OCI-LY7 (cell line): ENCODE data around the gene ABCF1. TPM values are rescaled to one million over a fixed set of nuclear protein-coding genes. Genes with fewer than 3 reads are reported as not detected.

ENCODE experiments used
- BruUV-seq: library from RNA; stranded (reverse); fragments of 400-500 nt; replicated peaks from 2 replicates; lab custom pipeline; 2021; lab: Mats Ljungman, UMichigan
- CTCF ChIA-PET: fragments of 300-600 bp; sonication (Branson Sonifier 250); formaldehyde crosslinking; loops from one replicate; lab custom pipeline; 2022; ENCODE audit warnings: antibody characterized with exemption; ENCODE audit not compliant: unreplicated experiment; lab: Charles Lee
- POLR2A ChIA-PET: fragments of 300-600 bp; sonication (Branson Sonifier 250); formaldehyde crosslinking; loops from one replicate; lab custom pipeline; 2022; ENCODE audit warnings: antibody characterized with exemption; lab: Charles Lee
- DNase-seq: peaks from one replicate; pipeline ENCODE4 v3.0.0-alpha.2; 2015; ENCODE audit warnings: low spot score
- H2AFZ ChIP-seq: fragments of 200-600 bp; sonication (generic), shearing (Covaris generic); 2 replicates; pipeline ENCODE4 v1.6.1; 2014; ENCODE audit warnings: mild to moderate bottlenecking, antibody characterized with exemption, low read length, moderate library complexity
- H3K27ac ChIP-seq: fragments of 200-600 bp; sonication (generic); 2 replicates; pipeline ENCODE4 v1.5.1; 2014; ENCODE audit warnings: mixed run types, low read depth, mild to moderate bottlenecking, moderate library complexity, low read length, inconsistent platforms; ENCODE audit not compliant: poor library complexity, severe bottlenecking
- H3K36me3 ChIP-seq: fragments of 200-600 bp; sonication (generic); 2 replicates; pipeline ENCODE4 v1.6.1; 2014; ENCODE audit warnings: mild to moderate bottlenecking, antibody characterized with exemption, low read length, moderate library complexity, mixed read lengths; ENCODE audit not compliant: insufficient read depth
- H3K4me1 ChIP-seq: fragments of 200-600 bp; sonication (generic); 2 replicates; pipeline ENCODE4 v1.5.1; 2014; ENCODE audit warnings: mild to moderate bottlenecking, low read length; ENCODE audit not compliant: insufficient read depth, poor library complexity, severe bottlenecking
- H3K4me2 ChIP-seq: fragments of 200-600 bp; sonication (generic); 2 replicates; pipeline ENCODE4 v1.6.1; 2014; ENCODE audit warnings: mild to moderate bottlenecking, low read length
- H3K4me3 ChIP-seq: fragments of 200-600 bp; sonication (generic); 2 replicates; pipeline ENCODE4 v1.5.1; 2014; ENCODE audit warnings: mild to moderate bottlenecking, low read depth, low read length; ENCODE audit not compliant: poor library complexity, severe bottlenecking
- H3K79me2 ChIP-seq: fragments of 200-600 bp; sonication (generic); 2 replicates; pipeline ENCODE4 v1.6.1; 2016; ENCODE audit warnings: low read depth, mild to moderate bottlenecking, low read length, moderate library complexity, mixed read lengths; ENCODE audit not compliant: insufficient read depth
- H3K9me2 ChIP-seq: fragments of 200-600 bp; sonication (generic); 2 replicates; pipeline ENCODE4 v1.6.1; 2016; ENCODE audit warnings: mild to moderate bottlenecking, low read length, mixed read lengths; ENCODE audit not compliant: insufficient read depth
- H3K9me3 ChIP-seq: fragments of 200-600 bp; sonication (generic); 2 replicates; pipeline ENCODE4 v1.6.1; 2014; ENCODE audit warnings: mild to moderate bottlenecking, mixed run types, low read length, mixed read lengths
- H4K20me1 ChIP-seq: fragments of 200-600 bp; sonication (generic); 2 replicates; pipeline ENCODE4 v1.6.1; 2014; ENCODE audit warnings: mild to moderate bottlenecking, antibody characterized with exemption, low read length, moderate library complexity, mixed read lengths; ENCODE audit not compliant: insufficient read depth
- EZH2phosphoT487 ChIP-seq: fragments of 200-600 bp; sonication (generic); IDR thresholded peaks from 2 replicates; pipeline ENCODE4 v1.6.1; 2018; ENCODE audit warnings: low read depth, borderline replicate concordance, mild to moderate bottlenecking, mixed run types, antibody characterized with exemption, low read length, moderate library complexity, mixed read lengths
- intact Hi-C: fragments of 100-400 bp; cut with micrococcal nuclease; formaldehyde crosslinking; loops from one replicate; pipeline ENCODE4 v1.10.0; 2022; ENCODE audit not compliant: unreplicated experiment
- total RNA-seq, 2 experiments: library from RNA; depleted of rRNA in 1 of 2; stranded (reverse); fragments of >200 nt in 1 of 2; shearing (Covaris generic) in 1 of 2; gene quantifications; 2 replicates each; pipeline ENCODE4 v1.2.3, GENCODE V29; 2014 to 2022
- TF ChIP-seq, protein P1 (sequence below): fragments of 200-600 bp; sonication (generic); conservative IDR thresholded peaks from 2 replicates; pipeline ENCODE4 v1.5.1; 2014; ENCODE audit warnings: mild to moderate bottlenecking, antibody characterized with exemption, low read length, moderate library complexity, mixed read lengths

The ABCF1 gene
- total RNA-seq, 2 experiments from 2014 or later = 53.0 to 86.7 TPM

GRCh38 chr6:30598912-30599624 lies 27.8 kb downstream of the ABCF1 start:
- CTCF ChIA-PET = no interaction called here
- intact Hi-C loops = no loop called here
- no TSS peak for BruUV-seq

DNA sequence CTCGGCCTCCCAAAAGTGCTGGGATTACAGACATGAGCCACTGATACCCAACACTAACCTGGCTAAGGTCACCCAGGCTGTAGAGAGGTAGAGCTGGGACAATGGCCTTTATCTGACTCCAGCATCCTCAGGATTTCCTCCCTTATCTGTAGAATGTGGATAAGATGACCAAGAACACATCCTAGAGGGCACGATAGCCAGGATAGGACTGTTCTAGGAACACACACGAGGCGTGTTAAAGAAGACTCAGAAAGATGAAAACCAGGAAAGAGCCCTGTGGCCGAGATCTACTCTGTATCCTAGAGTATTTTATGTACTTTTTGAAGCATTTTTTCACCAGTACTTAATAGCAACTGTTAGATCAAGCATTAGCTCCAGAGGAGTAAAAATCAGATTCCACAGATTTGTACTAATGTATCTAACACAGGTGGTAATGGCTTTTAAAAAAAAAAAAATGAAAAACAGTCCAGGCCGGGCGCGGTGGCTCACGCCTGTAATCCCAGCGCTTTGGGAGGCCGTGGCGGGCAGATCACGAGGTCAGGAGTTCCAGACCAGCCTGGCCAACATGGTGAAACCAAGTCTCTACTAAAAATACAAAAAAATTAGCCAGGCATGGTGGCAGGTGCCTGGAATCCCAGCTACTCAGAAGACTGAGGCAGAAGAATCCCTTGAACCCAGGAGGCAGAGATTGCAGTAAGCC lies 28.5 kb downstream of the ABCF1 start:
- DNase-seq = no peak
- Histone ChIP-seq H3K9me2 (no peaks in the 10 kb centered on the region), H3K79me2 (no peaks in the 10 kb centered on the region), H3K36me3 (peaks cover 81% of the 10 kb centered on the region), H4K20me1 (no peaks in the 10 kb centered on the region), H2AFZ (no peak overlapping the region), H3K9me3 (no peaks in the 10 kb centered on the region), H3K4me1 (no peaks in the 10 kb centered on the region), H3K27ac (no peak overlapping the region), H3K4me2 (no peak overlapping the region), H3K4me3 (no peak overlapping the region)
- POLR2A ChIA-PET = interaction anchor here (6.3 kb wide), 1 partner anchor 14 kb away, joined by 38 read pairs; no protein-coding TSS in a partner anchor
- TF ChIP-seq EZH2phosphoT487 = no peak
- TF ChIP-seq, protein P1, sequence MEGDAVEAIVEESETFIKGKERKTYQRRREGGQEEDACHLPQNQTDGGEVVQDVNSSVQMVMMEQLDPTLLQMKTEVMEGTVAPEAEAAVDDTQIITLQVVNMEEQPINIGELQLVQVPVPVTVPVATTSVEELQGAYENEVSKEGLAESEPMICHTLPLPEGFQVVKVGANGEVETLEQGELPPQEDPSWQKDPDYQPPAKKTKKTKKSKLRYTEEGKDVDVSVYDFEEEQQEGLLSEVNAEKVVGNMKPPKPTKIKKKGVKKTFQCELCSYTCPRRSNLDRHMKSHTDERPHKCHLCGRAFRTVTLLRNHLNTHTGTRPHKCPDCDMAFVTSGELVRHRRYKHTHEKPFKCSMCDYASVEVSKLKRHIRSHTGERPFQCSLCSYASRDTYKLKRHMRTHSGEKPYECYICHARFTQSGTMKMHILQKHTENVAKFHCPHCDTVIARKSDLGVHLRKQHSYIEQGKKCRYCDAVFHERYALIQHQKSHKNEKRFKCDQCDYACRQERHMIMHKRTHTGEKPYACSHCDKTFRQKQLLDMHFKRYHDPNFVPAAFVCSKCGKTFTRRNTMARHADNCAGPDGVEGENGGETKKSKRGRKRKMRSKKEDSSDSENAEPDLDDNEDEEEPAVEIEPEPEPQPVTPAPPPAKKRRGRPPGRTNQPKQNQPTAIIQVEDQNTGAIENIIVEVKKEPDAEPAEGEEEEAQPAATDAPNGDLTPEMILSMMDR = no peak
- CTCF ChIA-PET = no interaction called here
- intact Hi-C loops = no loop called here
- no TSS peak for BruUV-seq

More at GRCh38 chr6:30598912-30599624, 27.8 kb downstream of the ABCF1 start:
- Histone ChIP-seq H2AFZ (no peak overlapping the region), H3K9me3 (no peaks in the 10 kb centered on the region), H3K36me3 (peaks cover 81% of the 10 kb centered on the region), H3K4me2 (no peak overlapping the region), H3K9me2 (no peaks in the 10 kb centered on the region), H3K27ac (no peak overlapping the region), H3K4me1 (no peaks in the 10 kb centered on the region), H3K79me2 (no peaks in the 10 kb centered on the region), H3K4me3 (no peak overlapping the region), H4K20me1 (no peaks in the 10 kb centered on the region)
- no peak for TF ChIP-seq EZH2phosphoT487
- TF ChIP-seq, protein P1 = no peak
- no peak for DNase-seq
- POLR2A ChIA-PET = interaction anchor here (6.3 kb wide), 1 partner anchor 14 kb away, joined by 38 read pairs; no protein-coding TSS in a partner anchor
